Large intestine (tissue), 3 donors: ENCODE measurements around the gene ECPAS. TPM values are rescaled to one million over a fixed set of nuclear protein-coding genes. Genes with fewer than 3 reads are reported as not detected.
"Not testable (repeated sequence)": the region's sequence is repeated elsewhere in the genome, so short reads cannot be mapped to it uniquely, and the experiment has no call there.

Experiments used
- DNase-seq, 2 donors: peaks; one replicate each; pipeline versions ENCODE4 v3.0.0 to v3.0.0-alpha.2; 2013
- H3K27ac ChIP-seq: one replicate; pipeline ENCODE4 v1.5.1; 2013; ENCODE audit warnings: low read length
- H3K27me3 ChIP-seq: 2 replicates; pipeline ENCODE4 v1.6.1; 2013; ENCODE audit warnings: low read length; ENCODE audit not compliant: control insufficient read depth, insufficient read depth
- H3K36me3 ChIP-seq: 2 replicates; pipeline ENCODE4 v1.6.1; 2013; ENCODE audit warnings: low read length; ENCODE audit not compliant: control insufficient read depth, insufficient read depth
- H3K4me1 ChIP-seq: one replicate; pipeline ENCODE4 v1.6.1; 2013; ENCODE audit warnings: low read length; ENCODE audit not compliant: control insufficient read depth, insufficient read depth
- H3K4me3 ChIP-seq: one replicate; pipeline ENCODE4 v1.5.1; 2013; ENCODE audit warnings: low read length
- H3K9me3 ChIP-seq: one replicate; pipeline ENCODE4 v1.6.1; 2013; ENCODE audit warnings: mild to moderate bottlenecking, low read depth, low read length, moderate library complexity; ENCODE audit not compliant: control insufficient read depth
- WGBS: methylation state at CpG from one replicate; pipeline ENCODE4 v1.1.5; 2013; ENCODE audit warnings: low lambda C conversion rate; ENCODE audit not compliant: insufficient coverage; 5-methylcytosine and 5-hydroxymethylcytosine counted together
- polyA plus RNA-seq: library from polyadenylated mRNA; unstranded; fragments of 120-200 nt; gene quantifications from one replicate; pipeline ENCODE4 v1.2.1, GENCODE V29; 2013

Gene ECPAS
- polyA plus RNA-seq, 1 donor = 70.6 TPM

DNA sequence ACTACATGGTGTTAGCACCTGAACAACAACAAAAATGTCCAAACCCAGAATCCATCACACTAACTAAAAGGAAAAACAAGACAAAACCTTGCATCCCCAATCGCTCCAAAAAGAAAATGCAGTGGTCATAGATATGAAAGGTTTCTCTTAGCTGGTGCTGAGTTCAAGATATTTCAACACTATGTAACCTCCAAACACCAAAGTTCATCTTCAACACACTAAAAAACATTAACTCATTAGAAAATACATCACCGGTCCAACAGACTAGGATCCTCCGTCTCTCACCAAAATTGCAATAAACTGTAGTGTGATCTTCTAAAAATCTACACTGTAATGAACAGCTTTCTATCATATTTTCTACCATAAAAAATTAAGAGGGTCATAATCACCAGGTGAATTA lies 60.8 kb downstream of the ECPAS start:
- no CpG with 5 or more reads among the region's 3 CpGs for whole genome bisulfite sequencing
- H3K36me3 ChIP-seq = peaks cover 48% of the 10 kb centered on the region
- no peak for DNase-seq
- H3K4me3 ChIP-seq = no peak overlapping the region
- H3K4me1 ChIP-seq = no peaks in the 10 kb centered on the region
- no peaks in the 10 kb centered on the region for H3K27me3 ChIP-seq
- H3K27ac ChIP-seq = no peak overlapping the region
- no peaks in the 10 kb centered on the region for H3K9me3 ChIP-seq

DNA sequence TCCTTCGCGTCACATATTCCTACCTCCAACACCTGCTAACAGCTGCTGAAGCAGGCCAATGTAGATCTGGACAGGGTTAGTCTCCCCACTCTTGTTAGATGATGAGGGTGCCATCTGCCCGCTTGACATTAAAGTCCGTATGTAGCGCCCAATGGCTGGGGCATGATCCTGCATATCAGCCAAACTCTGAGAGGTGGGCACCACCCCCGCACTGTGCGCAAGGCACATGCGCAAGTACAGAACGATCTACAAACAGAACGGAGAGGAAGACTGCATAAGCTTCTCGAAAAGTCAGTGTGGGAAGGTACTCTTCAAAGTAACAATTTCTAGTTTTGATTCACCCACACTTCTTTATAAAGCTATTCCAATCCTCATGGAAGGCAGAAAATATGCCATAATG lies 69.8 kb downstream of the ECPAS start:
- no peaks in the 10 kb centered on the region for H3K9me3 ChIP-seq
- no peaks in the 10 kb centered on the region for H3K27me3 ChIP-seq
- no CpG with 5 or more reads among the region's 11 CpGs for WGBS
- peaks cover 70% of the 10 kb centered on the region for H3K36me3 ChIP-seq
- H3K4me1 ChIP-seq = no peaks in the 10 kb centered on the region
- H3K27ac ChIP-seq = no peak overlapping the region
- no peak overlapping the region for H3K4me3 ChIP-seq
- no peak for DNase-seq

DNA sequence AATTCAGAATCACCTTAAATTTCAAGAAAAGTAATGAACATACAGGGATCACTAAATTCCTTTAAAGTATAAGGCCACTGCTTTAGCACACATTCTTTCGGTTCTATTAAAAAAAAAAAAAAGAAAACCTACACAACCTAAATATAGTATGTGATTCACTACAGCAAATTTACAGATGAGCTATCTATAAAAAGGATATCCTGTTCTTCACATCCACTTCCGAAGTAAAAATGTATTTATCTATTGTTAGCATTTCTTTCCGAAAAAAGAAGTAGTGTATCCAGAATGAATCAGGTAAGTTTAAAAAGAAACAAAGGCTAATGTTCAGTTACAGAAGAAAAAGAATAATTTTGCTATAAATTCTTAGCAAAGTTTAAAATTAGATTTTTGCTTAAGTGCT lies 70.2 kb downstream of the ECPAS start:
- WGBS = 100% methylated on average over 3 of the region's 3 CpGs
- Histone ChIP-seq H3K4me1 (no peaks in the 10 kb centered on the region), H3K4me3 (no peak overlapping the region), H3K9me3 (no peaks in the 10 kb centered on the region), H3K27me3 (no peaks in the 10 kb centered on the region), H3K27ac (no peak overlapping the region), H3K36me3 (peaks cover 72% of the 10 kb centered on the region)
- no peak for DNase-seq

DNA sequence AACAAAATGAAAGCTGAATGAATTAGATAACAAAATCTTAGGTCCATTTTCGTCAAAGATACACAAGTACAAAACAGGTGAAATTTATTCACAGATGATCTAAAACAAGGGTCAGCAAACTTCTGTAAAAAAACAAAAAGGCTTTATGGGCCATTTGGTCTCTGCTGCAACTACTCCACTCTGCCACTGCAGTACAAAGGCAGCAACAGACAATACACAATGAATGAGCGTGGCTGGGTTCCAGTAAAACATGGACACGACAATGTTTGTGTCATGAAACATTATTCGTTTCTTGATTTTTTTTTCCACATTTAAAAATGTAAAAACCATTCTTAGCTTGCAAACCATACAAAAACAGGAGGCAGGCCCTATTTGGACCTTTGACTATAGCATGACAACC lies 71.9 kb downstream of the ECPAS start:
- peaks cover 78% of the 10 kb centered on the region for H3K36me3 ChIP-seq

DNA sequence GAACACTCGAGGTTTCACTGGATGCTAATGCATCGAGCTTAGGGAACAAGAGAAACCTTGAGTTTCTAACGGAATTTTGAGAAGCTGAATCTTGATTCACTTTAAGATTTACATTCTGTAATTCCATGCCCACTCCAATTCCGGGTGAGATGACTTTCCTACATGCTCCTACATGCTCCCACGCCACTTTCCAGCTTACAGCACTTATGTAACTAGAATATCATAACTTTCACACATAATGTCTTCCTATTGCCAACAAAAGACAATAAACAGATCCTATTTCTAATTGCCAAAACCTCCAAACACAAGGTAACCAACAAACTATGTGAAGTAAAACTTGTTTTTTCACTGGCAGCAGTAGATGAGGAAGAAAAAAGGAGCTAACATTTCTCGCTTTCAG lies 72.9 kb downstream of the ECPAS start:
- WGBS = 100% methylated on average over 5 of the region's 6 CpGs
- H3K4me3 ChIP-seq = no peak overlapping the region
- no peak overlapping the region for H3K27ac ChIP-seq
- H3K9me3 ChIP-seq = no peaks in the 10 kb centered on the region
- no peaks in the 10 kb centered on the region for H3K27me3 ChIP-seq
- no peak for DNase-seq
- no peaks in the 10 kb centered on the region for H3K4me1 ChIP-seq
- H3K36me3 ChIP-seq = peaks cover 73% of the 10 kb centered on the region

More for the DNA sequence above, 71.9 kb downstream of the ECPAS start:
- Histone ChIP-seq H3K9me3 (no peaks in the 10 kb centered on the region), H3K27ac (no peak overlapping the region), H3K27me3 (no peaks in the 10 kb centered on the region), H3K4me1 (no peaks in the 10 kb centered on the region), H3K4me3 (no peak overlapping the region)
- 87% methylated on average over 3 of the region's 4 CpGs for WGBS
- DNase-seq = no peak

DNA sequence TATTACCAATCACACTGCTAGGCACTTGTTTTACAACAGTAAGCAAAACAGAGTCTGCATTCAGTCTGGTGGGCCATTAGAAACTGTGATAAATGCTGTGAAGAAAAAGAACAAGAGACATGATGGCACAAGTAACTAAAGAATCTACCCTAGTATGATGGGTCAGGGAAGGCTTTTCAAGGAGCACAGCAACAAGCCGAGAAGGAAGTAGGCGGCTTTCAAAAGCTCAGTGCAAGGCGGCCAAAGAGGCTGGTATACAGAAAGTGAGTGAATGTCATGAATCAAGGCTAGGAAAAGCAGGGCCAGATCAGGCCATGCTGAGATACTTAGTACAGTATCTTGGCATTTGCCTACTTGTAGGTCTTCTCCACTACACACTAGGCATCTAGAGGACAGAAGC lies 76.4 kb downstream of the ECPAS start:
- H3K4me3 ChIP-seq = no peak overlapping the region
- peaks cover 70% of the 10 kb centered on the region for H3K36me3 ChIP-seq
- H3K27me3 ChIP-seq = no peaks in the 10 kb centered on the region
- WGBS = no CpG with 5 or more reads among the region's 3 CpGs
- H3K27ac ChIP-seq = no peak overlapping the region
- H3K4me1 ChIP-seq = no peaks in the 10 kb centered on the region
- DNase-seq = no peak
- H3K9me3 ChIP-seq = peaks cover 14% of the 10 kb centered on the region

DNA sequence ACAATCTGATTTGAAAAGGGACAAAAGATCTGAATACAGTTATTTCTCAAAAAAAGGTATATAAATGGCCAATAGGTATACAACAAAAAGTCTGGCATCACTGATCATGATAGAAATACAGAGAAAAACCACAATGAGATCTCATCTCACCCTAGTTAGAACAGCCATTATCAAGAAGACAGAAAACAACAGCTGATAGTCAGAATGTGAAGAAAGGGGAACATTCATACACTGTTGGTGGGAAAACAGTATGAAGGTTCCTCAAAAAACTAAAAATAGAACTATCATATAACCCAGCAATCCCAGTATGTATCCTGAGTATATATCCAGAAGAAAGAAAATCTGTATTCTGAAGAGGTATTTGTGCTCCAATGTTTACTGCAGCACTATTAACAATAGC lies 78.5 kb downstream of the ECPAS start:
- Histone ChIP-seq H3K36me3 (peaks cover 65% of the 10 kb centered on the region), H3K27ac (no peak overlapping the region)

DNA sequence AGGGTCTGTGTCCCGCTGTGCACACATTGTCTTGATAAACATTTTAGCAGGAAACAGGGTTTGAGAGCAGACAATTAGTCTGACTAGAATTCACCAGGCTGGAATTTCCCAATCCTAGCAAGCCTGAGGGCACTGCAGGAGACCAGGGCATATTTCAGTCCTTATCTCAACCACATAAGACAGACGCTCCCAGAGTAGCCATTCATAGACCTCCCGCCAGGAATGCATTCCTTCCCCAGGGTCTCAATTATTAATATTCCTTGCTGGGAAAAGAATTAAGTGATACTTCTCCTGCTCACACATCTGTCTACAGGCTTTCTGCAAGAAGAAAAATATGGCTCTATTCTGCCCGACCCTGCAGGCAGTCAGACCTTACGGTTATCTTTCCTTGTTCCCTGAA lies 82.7 kb downstream of the ECPAS start:
- H3K4me3 ChIP-seq, DNase-seq, H3K27me3 ChIP-seq, H3K27ac ChIP-seq, H3K4me1 ChIP-seq: not testable (repeated sequence)
- Histone ChIP-seq H3K9me3 (peaks cover 34% of the 10 kb centered on the region), H3K36me3 (peaks cover 62% of the 10 kb centered on the region)
- 100% methylated on average over 2 of the region's 5 CpGs for WGBS

More for the DNA sequence above, 78.5 kb downstream of the ECPAS start:
- H3K4me3 ChIP-seq = no peak overlapping the region
- DNase-seq = no peak
- H3K9me3 ChIP-seq = peaks cover 22% of the 10 kb centered on the region
- no peaks in the 10 kb centered on the region for H3K4me1 ChIP-seq
- no peaks in the 10 kb centered on the region for H3K27me3 ChIP-seq

DNA sequence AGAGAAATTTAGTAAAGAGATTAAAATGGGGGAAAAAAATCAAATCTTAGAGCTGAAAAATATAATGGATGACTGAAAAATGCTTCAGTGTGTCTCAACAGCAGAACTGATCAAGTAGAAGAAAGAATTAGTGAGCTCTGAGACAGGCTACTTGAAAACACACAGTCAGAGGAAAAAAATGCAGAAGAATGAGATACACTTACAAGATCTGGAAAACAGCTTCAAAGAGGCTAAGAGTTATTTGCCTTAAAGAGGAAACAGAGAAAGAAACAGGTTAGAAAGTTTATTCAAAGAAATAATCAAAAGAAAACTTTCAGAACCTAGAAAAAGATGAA lies 83.7 kb downstream of the ECPAS start:
- Histone ChIP-seq H3K27ac (no peak overlapping the region), H3K36me3 (peaks cover 56% of the 10 kb centered on the region), H3K4me1 (no peaks in the 10 kb centered on the region), H3K4me3 (no peak overlapping the region), H3K9me3 (peaks cover 34% of the 10 kb centered on the region), H3K27me3 (no peaks in the 10 kb centered on the region)
- no peak for DNase-seq

DNA sequence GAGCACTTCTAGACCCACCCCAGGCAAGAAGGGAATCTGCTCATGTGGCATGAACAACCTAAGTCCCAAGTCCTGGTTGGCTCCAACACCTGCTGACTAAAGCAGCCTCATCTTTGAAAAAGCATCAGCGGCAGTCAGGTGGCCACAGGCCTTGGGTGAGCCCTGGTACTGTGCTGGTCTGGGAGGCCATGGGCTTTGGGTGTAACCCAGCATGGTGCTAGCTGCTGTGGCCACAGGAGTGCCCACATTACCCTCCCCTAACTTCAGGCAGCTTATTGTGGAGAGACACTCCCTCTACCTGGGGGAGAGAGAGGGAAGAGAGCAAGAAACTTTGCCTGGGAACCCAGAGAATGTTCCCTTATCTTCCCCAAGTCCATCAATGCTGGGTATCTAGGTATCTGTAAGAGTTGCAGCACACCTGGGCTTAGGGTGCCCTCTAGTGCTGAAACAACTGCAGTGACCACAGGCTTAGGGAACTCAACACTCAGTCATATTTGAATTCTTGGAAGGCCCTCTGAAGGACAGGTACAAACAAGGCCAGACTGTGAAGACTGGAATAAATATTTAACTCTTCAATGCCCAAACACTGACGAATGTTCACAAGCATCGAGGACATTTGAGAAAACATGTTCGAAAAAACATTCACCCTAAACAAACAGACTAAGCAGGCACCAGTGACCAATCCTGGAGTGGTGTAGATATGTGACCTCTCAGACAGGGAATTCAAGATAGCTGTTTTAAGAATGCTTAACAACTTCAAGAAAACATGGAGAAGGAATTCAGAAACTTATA lies 84.2 kb downstream of the ECPAS start:
- Histone ChIP-seq H3K36me3 (peaks cover 57% of the 10 kb centered on the region), H3K4me3 (no peak overlapping the region), H3K9me3 (peaks cover 33% of the 10 kb centered on the region), H3K27ac (no peak overlapping the region), H3K27me3 (no peaks in the 10 kb centered on the region), H3K4me1 (no peaks in the 10 kb centered on the region)
- WGBS = 97% methylated on average over 3 of the region's 4 CpGs
- no peak for DNase-seq

DNA sequence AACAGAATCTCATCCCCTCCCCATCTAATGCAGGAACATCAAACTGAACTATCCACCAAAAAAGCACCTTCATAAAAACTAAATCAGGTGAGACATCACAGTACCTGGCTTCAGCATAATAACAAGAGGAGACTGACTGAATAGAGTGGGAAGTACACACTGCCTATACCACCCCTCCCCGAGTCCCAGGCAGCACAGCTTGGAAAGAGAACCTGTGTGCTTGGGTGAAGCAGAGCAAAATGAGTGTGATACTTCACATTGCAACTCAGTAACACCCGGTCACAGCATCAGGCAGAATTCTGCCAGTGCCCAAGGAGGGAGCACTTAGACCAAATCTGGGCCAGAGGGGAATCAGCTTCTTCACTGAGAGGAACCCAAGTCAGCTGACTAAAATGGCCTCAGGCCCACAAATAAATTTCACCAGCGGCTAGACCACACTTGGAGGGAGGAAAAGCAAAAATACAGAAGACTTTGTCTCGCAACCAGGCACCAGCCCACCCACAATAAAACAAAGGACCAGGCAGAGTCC lies 84.9 kb downstream of the ECPAS start:
- H3K36me3 ChIP-seq = peaks cover 58% of the 10 kb centered on the region

More for the DNA sequence above, 84.9 kb downstream of the ECPAS start:
- H3K27ac ChIP-seq = no peak overlapping the region
- DNase-seq = no peak
- no CpG with 5 or more reads among the region's 4 CpGs for WGBS
- H3K9me3 ChIP-seq = peaks cover 28% of the 10 kb centered on the region
- no peaks in the 10 kb centered on the region for H3K27me3 ChIP-seq
- no peaks in the 10 kb centered on the region for H3K4me1 ChIP-seq
- H3K4me3 ChIP-seq = no peak overlapping the region
